Measurements from ENCODE around the gene PLXNA1.

The PLXNA1 gene

GRCh38 chr3:126988451-126989021, 5.6 kb downstream of the PLXNA1 start:
- no peak for DNase-seq

GRCh38 chr3:126989316-126990023, 6.6 kb downstream of the PLXNA1 start:
- DNase-seq = no peak

GRCh38 chr3:126990024-126990700, 7.2 kb downstream of the PLXNA1 start:
- DNase-seq = no peak

- no peak for DNase-seq
Observed at GRCh38 chr3:126990890-126991289, 8.0 kb downstream of the PLXNA1 start.

- no peak for DNase-seq
Observed at GRCh38 chr3:126991366-126992200, 8.7 kb downstream of the PLXNA1 start.

- DNase-seq = no peak
Observed at GRCh38 chr3:126992216-126992615, 9.3 kb downstream of the PLXNA1 start.

GRCh38 chr3:126992776-126993175, 9.9 kb downstream of the PLXNA1 start:
- no peak for DNase-seq

- DNase-seq = no peak
Observed at GRCh38 chr3:126993436-126993835, 10.5 kb downstream of the PLXNA1 start.

- DNase-seq = no peak
Observed at GRCh38 chr3:126994661-126995245, 11.8 kb downstream of the PLXNA1 start.

- no peak for DNase-seq
Observed at GRCh38 chr3:126995254-126995780, 12.4 kb downstream of the PLXNA1 start.

- DNase-seq = no peak
Observed at GRCh38 chr3:126995926-126996512, 13.1 kb downstream of the PLXNA1 start.

- no peak for DNase-seq
Observed at GRCh38 chr3:126996905-126997304, 14.0 kb downstream of the PLXNA1 start.

- DNase-seq = no peak
Observed at GRCh38 chr3:126997455-126998038, 14.6 kb downstream of the PLXNA1 start.

GRCh38 chr3:126998320-126998719, 15.4 kb downstream of the PLXNA1 start:
- no peak for DNase-seq

- DNase-seq = no peak
Observed at GRCh38 chr3:126998728-126999127, 15.8 kb downstream of the PLXNA1 start.

- DNase-seq = no peak
Observed at GRCh38 chr3:126999383-126999782, 16.5 kb downstream of the PLXNA1 start.

GRCh38 chr3:127000119-127000518, 17.2 kb downstream of the PLXNA1 start:
- DNase-seq = no peak

- no peak for DNase-seq
Observed at GRCh38 chr3:127000761-127001160, 17.8 kb downstream of the PLXNA1 start.

- DNase-seq = no peak
Observed at GRCh38 chr3:127001486-127002194, 18.7 kb downstream of the PLXNA1 start.

- DNase-seq = no peak
Observed at GRCh38 chr3:127002195-127003174, 19.6 kb downstream of the PLXNA1 start.
